ENCODE results near the gene OPN4.

DNA sequence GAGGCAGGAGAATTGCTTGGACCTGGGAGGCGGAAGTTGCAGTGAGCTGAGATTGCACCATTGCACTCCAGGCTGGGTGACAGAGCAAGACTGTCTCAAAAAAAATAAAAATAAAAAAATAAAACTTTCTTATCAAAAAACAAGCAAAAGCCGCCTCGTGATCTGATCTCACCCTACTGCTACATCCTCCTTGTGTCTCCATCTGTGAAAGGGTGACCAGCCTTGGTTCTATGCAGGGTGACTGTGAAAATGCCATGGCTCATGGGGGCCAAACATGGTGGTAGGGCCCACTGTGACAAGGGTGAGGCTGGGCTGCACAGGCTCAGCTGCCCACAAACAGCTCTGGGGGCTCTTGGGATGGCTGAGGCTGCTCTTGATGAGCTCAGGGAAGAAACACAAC is 968 bp upstream of the OPN4 start:
- TF ChIP-seq, protein P1, sequence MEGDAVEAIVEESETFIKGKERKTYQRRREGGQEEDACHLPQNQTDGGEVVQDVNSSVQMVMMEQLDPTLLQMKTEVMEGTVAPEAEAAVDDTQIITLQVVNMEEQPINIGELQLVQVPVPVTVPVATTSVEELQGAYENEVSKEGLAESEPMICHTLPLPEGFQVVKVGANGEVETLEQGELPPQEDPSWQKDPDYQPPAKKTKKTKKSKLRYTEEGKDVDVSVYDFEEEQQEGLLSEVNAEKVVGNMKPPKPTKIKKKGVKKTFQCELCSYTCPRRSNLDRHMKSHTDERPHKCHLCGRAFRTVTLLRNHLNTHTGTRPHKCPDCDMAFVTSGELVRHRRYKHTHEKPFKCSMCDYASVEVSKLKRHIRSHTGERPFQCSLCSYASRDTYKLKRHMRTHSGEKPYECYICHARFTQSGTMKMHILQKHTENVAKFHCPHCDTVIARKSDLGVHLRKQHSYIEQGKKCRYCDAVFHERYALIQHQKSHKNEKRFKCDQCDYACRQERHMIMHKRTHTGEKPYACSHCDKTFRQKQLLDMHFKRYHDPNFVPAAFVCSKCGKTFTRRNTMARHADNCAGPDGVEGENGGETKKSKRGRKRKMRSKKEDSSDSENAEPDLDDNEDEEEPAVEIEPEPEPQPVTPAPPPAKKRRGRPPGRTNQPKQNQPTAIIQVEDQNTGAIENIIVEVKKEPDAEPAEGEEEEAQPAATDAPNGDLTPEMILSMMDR (IDR thresholded peaks at IDR 0.05), result no peak
- TF ChIP-seq POLR2A (IDR thresholded peaks at IDR 0.05), result no peak

Measured in upper lobe of left lung (tissue), 4 donors.